SK-N-SH (cell line): ENCODE results near the gene ZNF674.

Experiments
- FOXJ3 ChIP-seq: sonication (generic); formaldehyde crosslinking; IDR thresholded peaks from 2 replicates; pipeline ENCODE4 v1.5.1; 2020; ENCODE audit warnings: mild to moderate bottlenecking, missing genetic modification reagents
- TF ChIP-seq, protein P1 (sequence below): IDR thresholded peaks from 2 replicates; pipeline ENCODE4 v1.6.1; 2012; ENCODE audit warnings: mild to moderate bottlenecking, low read depth, low read length, moderate library complexity
- TF ChIP-seq, protein P2 (sequence below): fragments of 200-600 bp; sonication (generic); IDR thresholded peaks from 2 replicates; pipeline ENCODE4 v1.6.1; 2017; ENCODE audit warnings: antibody characterized with exemption, mild to moderate bottlenecking, moderate library complexity

DNA sequence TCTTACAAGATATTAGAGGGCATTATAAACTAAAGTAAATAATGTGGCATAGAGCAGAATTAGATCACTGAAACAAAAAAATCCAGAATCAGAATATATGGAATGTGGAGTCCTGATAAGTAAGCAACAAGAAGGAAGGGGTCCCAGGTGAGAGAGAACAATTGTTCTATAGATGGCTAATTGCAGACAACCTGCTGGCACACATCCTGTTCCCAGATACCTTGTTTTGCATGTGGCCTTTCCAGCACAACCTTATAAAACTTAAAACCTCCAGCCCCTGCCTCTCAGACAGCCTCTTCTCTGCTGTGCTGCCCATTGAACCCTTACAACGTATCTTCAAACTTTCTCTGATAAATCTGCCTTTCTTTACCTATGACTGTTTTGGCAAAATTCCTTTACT, 4.7 kb upstream of the ZNF674 start:
- TF ChIP-seq, protein P1, sequence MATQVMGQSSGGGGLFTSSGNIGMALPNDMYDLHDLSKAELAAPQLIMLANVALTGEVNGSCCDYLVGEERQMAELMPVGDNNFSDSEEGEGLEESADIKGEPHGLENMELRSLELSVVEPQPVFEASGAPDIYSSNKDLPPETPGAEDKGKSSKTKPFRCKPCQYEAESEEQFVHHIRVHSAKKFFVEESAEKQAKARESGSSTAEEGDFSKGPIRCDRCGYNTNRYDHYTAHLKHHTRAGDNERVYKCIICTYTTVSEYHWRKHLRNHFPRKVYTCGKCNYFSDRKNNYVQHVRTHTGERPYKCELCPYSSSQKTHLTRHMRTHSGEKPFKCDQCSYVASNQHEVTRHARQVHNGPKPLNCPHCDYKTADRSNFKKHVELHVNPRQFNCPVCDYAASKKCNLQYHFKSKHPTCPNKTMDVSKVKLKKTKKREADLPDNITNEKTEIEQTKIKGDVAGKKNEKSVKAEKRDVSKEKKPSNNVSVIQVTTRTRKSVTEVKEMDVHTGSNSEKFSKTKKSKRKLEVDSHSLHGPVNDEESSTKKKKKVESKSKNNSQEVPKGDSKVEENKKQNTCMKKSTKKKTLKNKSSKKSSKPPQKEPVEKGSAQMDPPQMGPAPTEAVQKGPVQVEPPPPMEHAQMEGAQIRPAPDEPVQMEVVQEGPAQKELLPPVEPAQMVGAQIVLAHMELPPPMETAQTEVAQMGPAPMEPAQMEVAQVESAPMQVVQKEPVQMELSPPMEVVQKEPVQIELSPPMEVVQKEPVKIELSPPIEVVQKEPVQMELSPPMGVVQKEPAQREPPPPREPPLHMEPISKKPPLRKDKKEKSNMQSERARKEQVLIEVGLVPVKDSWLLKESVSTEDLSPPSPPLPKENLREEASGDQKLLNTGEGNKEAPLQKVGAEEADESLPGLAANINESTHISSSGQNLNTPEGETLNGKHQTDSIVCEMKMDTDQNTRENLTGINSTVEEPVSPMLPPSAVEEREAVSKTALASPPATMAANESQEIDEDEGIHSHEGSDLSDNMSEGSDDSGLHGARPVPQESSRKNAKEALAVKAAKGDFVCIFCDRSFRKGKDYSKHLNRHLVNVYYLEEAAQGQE, result no peak
- no peak for TF ChIP-seq FOXJ3 (CRISPR knock-in tag)
- TF ChIP-seq, protein P2, sequence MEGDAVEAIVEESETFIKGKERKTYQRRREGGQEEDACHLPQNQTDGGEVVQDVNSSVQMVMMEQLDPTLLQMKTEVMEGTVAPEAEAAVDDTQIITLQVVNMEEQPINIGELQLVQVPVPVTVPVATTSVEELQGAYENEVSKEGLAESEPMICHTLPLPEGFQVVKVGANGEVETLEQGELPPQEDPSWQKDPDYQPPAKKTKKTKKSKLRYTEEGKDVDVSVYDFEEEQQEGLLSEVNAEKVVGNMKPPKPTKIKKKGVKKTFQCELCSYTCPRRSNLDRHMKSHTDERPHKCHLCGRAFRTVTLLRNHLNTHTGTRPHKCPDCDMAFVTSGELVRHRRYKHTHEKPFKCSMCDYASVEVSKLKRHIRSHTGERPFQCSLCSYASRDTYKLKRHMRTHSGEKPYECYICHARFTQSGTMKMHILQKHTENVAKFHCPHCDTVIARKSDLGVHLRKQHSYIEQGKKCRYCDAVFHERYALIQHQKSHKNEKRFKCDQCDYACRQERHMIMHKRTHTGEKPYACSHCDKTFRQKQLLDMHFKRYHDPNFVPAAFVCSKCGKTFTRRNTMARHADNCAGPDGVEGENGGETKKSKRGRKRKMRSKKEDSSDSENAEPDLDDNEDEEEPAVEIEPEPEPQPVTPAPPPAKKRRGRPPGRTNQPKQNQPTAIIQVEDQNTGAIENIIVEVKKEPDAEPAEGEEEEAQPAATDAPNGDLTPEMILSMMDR, result no peak
